ENCODE measurements around the gene IKZF5. TPM values are rescaled to one million over a fixed set of nuclear protein-coding genes. Genes with fewer than 3 reads are reported as not detected.

Gene IKZF5
- total RNA-seq, 1 donor from 2014 or later: 14.9 TPM

DNA sequence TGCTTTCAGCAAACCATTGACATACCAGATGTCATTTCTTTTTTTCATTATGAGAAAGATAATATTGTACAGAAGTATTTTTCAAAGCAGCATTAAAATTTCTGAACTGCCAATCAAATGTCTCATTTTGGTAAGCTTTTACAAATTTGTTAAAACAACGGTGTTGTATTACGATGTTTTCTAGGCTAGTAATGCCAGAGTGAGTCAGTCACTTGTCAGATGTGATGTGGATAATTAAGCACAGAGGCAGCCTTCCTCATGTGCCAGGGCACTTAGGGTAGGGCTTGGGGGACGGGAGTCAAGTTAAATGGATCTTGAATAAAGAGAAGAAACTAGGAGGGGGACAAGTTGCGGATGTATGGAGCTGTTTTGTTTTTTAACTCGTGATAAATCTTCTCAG, 18.3 kb downstream of the IKZF5 start:
- Mint-ChIP-seq H3K4me3 (ENCODE audit: unreplicated experiment) (no peak overlapping the region), H3K27me3 (ENCODE audit: unreplicated experiment) (no peaks in the 10 kb centered on the region), H3K27ac (ENCODE audit: unreplicated experiment) (no peak overlapping the region), H3K36me3 (ENCODE audit: low read depth, unreplicated experiment) (peaks cover under 1% of the 10 kb centered on the region), H3K9me3 (ENCODE audit: unreplicated experiment) (no peaks in the 10 kb centered on the region), H3K4me1 (ENCODE audit: unreplicated experiment) (no peaks in the 10 kb centered on the region)
- TF ChIP-seq, protein P1, sequence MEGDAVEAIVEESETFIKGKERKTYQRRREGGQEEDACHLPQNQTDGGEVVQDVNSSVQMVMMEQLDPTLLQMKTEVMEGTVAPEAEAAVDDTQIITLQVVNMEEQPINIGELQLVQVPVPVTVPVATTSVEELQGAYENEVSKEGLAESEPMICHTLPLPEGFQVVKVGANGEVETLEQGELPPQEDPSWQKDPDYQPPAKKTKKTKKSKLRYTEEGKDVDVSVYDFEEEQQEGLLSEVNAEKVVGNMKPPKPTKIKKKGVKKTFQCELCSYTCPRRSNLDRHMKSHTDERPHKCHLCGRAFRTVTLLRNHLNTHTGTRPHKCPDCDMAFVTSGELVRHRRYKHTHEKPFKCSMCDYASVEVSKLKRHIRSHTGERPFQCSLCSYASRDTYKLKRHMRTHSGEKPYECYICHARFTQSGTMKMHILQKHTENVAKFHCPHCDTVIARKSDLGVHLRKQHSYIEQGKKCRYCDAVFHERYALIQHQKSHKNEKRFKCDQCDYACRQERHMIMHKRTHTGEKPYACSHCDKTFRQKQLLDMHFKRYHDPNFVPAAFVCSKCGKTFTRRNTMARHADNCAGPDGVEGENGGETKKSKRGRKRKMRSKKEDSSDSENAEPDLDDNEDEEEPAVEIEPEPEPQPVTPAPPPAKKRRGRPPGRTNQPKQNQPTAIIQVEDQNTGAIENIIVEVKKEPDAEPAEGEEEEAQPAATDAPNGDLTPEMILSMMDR (IDR thresholded peaks at IDR 0.05; ENCODE audit: unreplicated experiment): no peak
- DNase-seq (ENCODE audit: low spot score): no peak

DNA sequence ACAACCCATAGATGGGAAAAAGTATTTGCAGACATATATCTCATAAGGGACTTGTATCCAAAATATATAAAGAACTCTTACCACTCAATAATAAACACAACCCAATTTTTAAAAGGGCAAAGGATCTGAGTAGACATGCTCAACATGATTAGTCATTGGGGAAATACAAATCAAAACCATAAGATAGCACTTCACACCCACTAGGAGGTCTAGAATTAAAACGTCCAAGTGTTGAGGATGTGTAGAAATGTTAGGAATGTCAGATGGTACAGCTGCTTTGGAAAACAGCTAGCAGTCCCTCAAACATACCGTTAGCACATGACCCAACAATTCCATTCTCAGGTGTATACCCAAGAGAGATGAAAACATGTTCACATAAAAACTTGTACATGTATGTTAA, 20.1 kb downstream of the IKZF5 start:
- Mint-ChIP-seq H3K4me3 (ENCODE audit: unreplicated experiment) (no peak overlapping the region), H3K9me3 (ENCODE audit: unreplicated experiment) (no peaks in the 10 kb centered on the region), H3K36me3 (ENCODE audit: low read depth, unreplicated experiment) (peaks cover 3% of the 10 kb centered on the region), H3K27me3 (ENCODE audit: unreplicated experiment) (no peaks in the 10 kb centered on the region), H3K4me1 (ENCODE audit: unreplicated experiment) (no peaks in the 10 kb centered on the region), H3K27ac (ENCODE audit: unreplicated experiment) (no peak overlapping the region)
- TF ChIP-seq, protein P1 (IDR thresholded peaks at IDR 0.05; ENCODE audit: unreplicated experiment): no peak
- DNase-seq (ENCODE audit: low spot score): no peak

DNA sequence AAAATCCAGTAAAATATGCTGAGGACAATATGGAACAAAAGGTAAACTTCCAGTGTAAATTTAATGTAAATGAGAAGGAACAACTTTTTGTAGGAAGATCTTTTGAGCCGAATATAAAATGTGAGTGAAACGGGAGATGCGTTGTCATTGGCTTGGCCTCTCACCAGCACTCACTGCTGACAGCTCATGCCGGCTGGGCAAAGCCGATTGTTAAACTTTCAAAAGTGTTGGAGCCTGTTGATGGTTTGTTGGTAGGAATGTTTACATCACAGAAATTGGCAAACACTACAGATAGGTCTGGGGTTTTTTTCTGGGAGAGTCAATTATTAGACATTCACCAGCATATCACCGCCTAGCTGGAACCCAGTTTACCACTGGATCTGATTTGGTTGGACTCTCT, 22.3 kb downstream of the IKZF5 start:
- Mint-ChIP-seq H3K9me3 (ENCODE audit: unreplicated experiment) (no peaks in the 10 kb centered on the region), H3K27ac (ENCODE audit: unreplicated experiment) (no peak overlapping the region), H3K4me3 (ENCODE audit: unreplicated experiment) (no peak overlapping the region), H3K36me3 (ENCODE audit: low read depth, unreplicated experiment) (peaks cover 3% of the 10 kb centered on the region), H3K27me3 (ENCODE audit: unreplicated experiment) (no peaks in the 10 kb centered on the region), H3K4me1 (ENCODE audit: unreplicated experiment) (peaks cover under 1% of the 10 kb centered on the region)
- DNase-seq (ENCODE audit: low spot score): no peak
- TF ChIP-seq, protein P1 (IDR thresholded peaks at IDR 0.05; ENCODE audit: unreplicated experiment): no peak

DNA sequence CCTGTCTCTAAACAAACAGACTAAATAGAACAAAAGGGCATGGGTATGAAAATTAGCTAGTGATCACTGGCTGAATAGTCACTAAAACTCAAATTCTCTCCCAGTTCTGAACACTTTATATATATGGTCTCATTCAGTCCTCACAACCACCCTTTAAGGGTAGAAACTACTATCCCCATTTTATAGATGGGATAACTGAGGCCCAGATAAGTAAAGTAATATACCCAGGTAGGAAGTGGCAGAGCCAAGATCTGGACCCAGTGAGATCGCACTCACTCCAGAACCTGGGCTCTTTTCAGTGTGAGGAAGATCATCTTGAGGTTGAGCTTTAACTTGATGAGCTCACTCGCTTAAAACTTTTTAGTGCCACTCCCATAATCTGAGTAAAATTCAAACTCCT, 23.9 kb downstream of the IKZF5 start:
- H3K36me3 Mint-ChIP-seq (ENCODE audit: low read depth, unreplicated experiment): peaks cover 3% of the 10 kb centered on the region
- no peak overlapping the region for H3K27ac Mint-ChIP-seq (ENCODE audit: unreplicated experiment)
- peaks cover 3% of the 10 kb centered on the region for H3K27me3 Mint-ChIP-seq (ENCODE audit: unreplicated experiment)
- H3K9me3 Mint-ChIP-seq (ENCODE audit: unreplicated experiment): no peaks in the 10 kb centered on the region
- H3K4me1 Mint-ChIP-seq (ENCODE audit: unreplicated experiment): peaks cover 7% of the 10 kb centered on the region
- TF ChIP-seq, protein P1 (IDR thresholded peaks at IDR 0.05; ENCODE audit: unreplicated experiment): no peak
- no peak for DNase-seq (ENCODE audit: low spot score)
- H3K4me3 Mint-ChIP-seq (ENCODE audit: unreplicated experiment): no peak overlapping the region

DNA sequence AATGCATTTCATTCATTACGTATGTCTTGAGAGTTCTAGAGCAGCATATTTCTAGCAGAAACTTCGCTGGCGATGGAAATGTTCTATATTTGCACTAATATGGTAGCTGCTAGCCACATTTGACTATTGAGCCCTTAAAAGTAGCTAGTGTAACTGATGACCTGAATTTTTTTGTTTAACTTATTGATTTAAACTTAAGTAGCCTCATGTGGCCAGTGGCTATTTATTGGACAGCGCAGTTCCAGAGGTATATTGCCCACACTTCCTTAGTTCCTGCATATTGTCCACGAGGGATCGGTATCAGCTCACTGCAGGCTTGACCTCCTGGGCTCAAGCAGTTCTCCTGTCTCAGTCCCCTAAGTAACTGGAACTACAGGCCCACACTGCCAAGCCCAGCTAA, 24.7 kb downstream of the IKZF5 start:
- Mint-ChIP-seq H3K27ac (ENCODE audit: unreplicated experiment) (no peak overlapping the region), H3K4me3 (ENCODE audit: unreplicated experiment) (no peak overlapping the region), H3K27me3 (ENCODE audit: unreplicated experiment) (peaks cover 3% of the 10 kb centered on the region), H3K36me3 (ENCODE audit: low read depth, unreplicated experiment) (peaks cover 3% of the 10 kb centered on the region), H3K9me3 (ENCODE audit: unreplicated experiment) (no peaks in the 10 kb centered on the region), H3K4me1 (ENCODE audit: unreplicated experiment) (peaks cover 7% of the 10 kb centered on the region)
- TF ChIP-seq, protein P1 (IDR thresholded peaks at IDR 0.05; ENCODE audit: unreplicated experiment): no peak
- DNase-seq (ENCODE audit: low spot score): no peak
